T-cell (primary cell): ENCODE results near the gene CACNA1A. TPM values are rescaled to one million over a fixed set of nuclear protein-coding genes. Genes with fewer than 3 reads are reported as not detected.

Experiments
- ATAC-seq, 4 experiments: fragments of 200-7000 bp in 3 of 4; fragments of 150-1000 bp in 1 of 4; cut with Tn5 transposase; replicated peaks in 1 of 4; 1 replicate in 3 of 4; 2 replicates in 1 of 4; pipeline ENCODE4 v1.10.0; 2021; ENCODE audit warnings: moderate library complexity in 3 of 4, mild to moderate bottlenecking in 2 of 4, moderate number of reproducible peaks in 1 of 4
- CTCF ChIA-PET, 2 donors: fragments of 300-600 bp; sonication (Branson Sonifier 250); formaldehyde crosslinking; loops; one replicate each; lab custom pipeline; 2022; ENCODE audit warnings: antibody characterized with exemption in 2 of 2; lab: Charles Lee
- POLR2A ChIA-PET, 2 donors: fragments of 300-600 bp; sonication (Branson Sonifier 250); formaldehyde crosslinking; loops; one replicate each; lab custom pipeline; 2022; ENCODE audit warnings: antibody characterized with exemption in 2 of 2; lab: Charles Lee
- DNase-seq, 35 experiments: peaks; one replicate each; pipeline versions ENCODE4 v3.0.0 to v3.0.0-alpha.2; 2013 to 2023
- H3K27ac ChIP-seq: one replicate; pipeline ENCODE4 v1.5.1; 2013; ENCODE audit warnings: low read length
- H3K27me3 ChIP-seq, 2 experiments: replicated peaks in 1 of 2; 1 replicate in 1 of 2; 2 replicates in 1 of 2; pipeline versions ENCODE4 v1.6.1 to v1.7.0; 2013; ENCODE audit warnings: low read length in 1 of 2, mixed read lengths in 1 of 2; ENCODE audit not compliant: control insufficient read depth in 2 of 2, insufficient read depth in 2 of 2; ENCODE audit errors: extremely low read depth in 1 of 2
- H3K36me3 ChIP-seq, 2 donors: 1 replicate in 1 of 2; 2 replicates in 1 of 2; pipeline versions ENCODE4 v1.6.1 to v1.7.0; 2013; ENCODE audit warnings: low read length in 1 of 2; ENCODE audit not compliant: control insufficient read depth in 2 of 2, insufficient read depth in 1 of 2; ENCODE audit errors: extremely low read depth in 1 of 2
- H3K4me1 ChIP-seq, 2 experiments: 1 replicate in 1 of 2; 2 replicates in 1 of 2; pipeline versions ENCODE4 v1.6.1 to v1.7.0; 2013; ENCODE audit warnings: low read length in 2 of 2, mixed read lengths in 1 of 2; ENCODE audit not compliant: insufficient read depth in 2 of 2, control insufficient read depth in 1 of 2; ENCODE audit errors: extremely low read depth in 1 of 2
- H3K4me3 ChIP-seq, 2 donors: 1 replicate in 1 of 2; 2 replicates in 1 of 2; pipeline versions ENCODE4 v1.5.1 to v1.7.0; 2013; ENCODE audit warnings: mild to moderate bottlenecking in 2 of 2, low read length in 1 of 2, moderate library complexity in 1 of 2; ENCODE audit not compliant: control insufficient read depth in 1 of 2; ENCODE audit errors: extremely low read depth in 1 of 2
- H3K9me3 ChIP-seq: 2 replicates; pipeline ENCODE4 v1.7.0; 2013
- H3K27ac Mint-ChIP-seq, 2 donors: one replicate each; pipeline ENCODE4 v1.8.0; 2020 to 2021; ENCODE audit warnings: mild to moderate bottlenecking in 2 of 2, mixed read lengths in 2 of 2
- H3K27me3 Mint-ChIP-seq, 2 donors: one replicate each; pipeline ENCODE4 v1.8.0; 2021 to 2022; ENCODE audit warnings: mixed read lengths in 2 of 2
- H3K36me3 Mint-ChIP-seq: one replicate; pipeline ENCODE4 v1.8.0; 2021; ENCODE audit warnings: mixed read lengths
- H3K4me1 Mint-ChIP-seq, 3 donors: one replicate each; pipeline ENCODE4 v1.8.0; 2020 to 2022; ENCODE audit warnings: mixed read lengths in 3 of 3, mild to moderate bottlenecking in 1 of 3
- H3K4me3 Mint-ChIP-seq, 3 donors: one replicate each; pipeline ENCODE4 v1.8.0; 2020 to 2022; ENCODE audit warnings: mild to moderate bottlenecking in 3 of 3, mixed read lengths in 3 of 3, moderate library complexity in 3 of 3
- H3K9me3 Mint-ChIP-seq, 3 donors: one replicate each; pipeline ENCODE4 v1.8.0; 2020 to 2022; ENCODE audit warnings: mixed read lengths in 3 of 3
- WGBS: methylation state at CpG from one replicate; pipeline ENCODE4 v1.1.5; 2013; ENCODE audit warnings: missing lambda C conversion rate; ENCODE audit not compliant: insufficient coverage; 5-methylcytosine and 5-hydroxymethylcytosine counted together
- total RNA-seq, 35 experiments: library from RNA in 6 of 35; stranded (reverse) in 6 of 35; fragments of 120-200 nt in 1 of 35; gene quantifications; one replicate each; pipeline versions ENCODE4 v1.2.1 to v1.2.4 and lab custom pipeline; 2013 to 2026

CACNA1A gene
- total RNA-seq, 5 donors from 2014 or later (not counting 1 experiment from before 2014, with no cell fraction given), result 0.33 to 0.89 (median 0.51) TPM

- peaks cover 39% of the 10 kb centered on the region in 2 donors for H3K27me3 Mint-ChIP-seq
- no peaks in the 10 kb centered on the region for H3K9me3 Mint-ChIP-seq
- no peak for ATAC-seq
- WGBS, result 82% methylated on average over 2 of the region's 2 CpGs
- Histone ChIP-seq H3K4me1 (peaks cover 0 to 2% of the 10 kb centered on the region in 2 experiments), H3K4me3 (no peak overlapping the region), H3K27me3 (peaks cover 2 to 34% of the 10 kb centered on the region in 2 experiments), H3K9me3 (no peaks in the 10 kb centered on the region), H3K36me3 (no peaks in the 10 kb centered on the region), H3K27ac (no peak overlapping the region)
- H3K4me3 Mint-ChIP-seq, result no peak overlapping the region
- H3K36me3 Mint-ChIP-seq, result no peaks in the 10 kb centered on the region
- H3K27ac Mint-ChIP-seq, result no peak overlapping the region
- peaks cover 6 to 7% (median 6%) of the 10 kb centered on the region in 3 donors for H3K4me1 Mint-ChIP-seq
- CTCF ChIA-PET, result no interaction called here
- DNase-seq, result no peak
- POLR2A ChIA-PET, result no interaction called here
These were observed 209.3 kb downstream of the CACNA1A start for GRCh38 chr19:13297023-13297422.

GRCh38 chr19:13294812-13295567 lies 211.3 kb downstream of the CACNA1A start:
- Histone ChIP-seq H3K27me3 (peaks cover 2 to 17% of the 10 kb centered on the region in 2 experiments), H3K36me3 (no peaks in the 10 kb centered on the region), H3K27ac (no peak overlapping the region), H3K9me3 (no peaks in the 10 kb centered on the region), H3K4me1 (peaks cover 0 to 2% of the 10 kb centered on the region in 2 experiments), H3K4me3 (no peak overlapping the region)
- POLR2A ChIA-PET, result no interaction called here
- DNase-seq, result no peak
- ATAC-seq, result no peak
- Mint-ChIP-seq H3K4me1 (peaks cover 6 to 7% (median 6%) of the 10 kb centered on the region in 3 donors), H3K27ac (no peak overlapping the region), H3K27me3 (peaks cover 20% of the 10 kb centered on the region in 2 donors), H3K9me3 (no peaks in the 10 kb centered on the region), H3K36me3 (no peaks in the 10 kb centered on the region), H3K4me3 (no peak overlapping the region)
- CTCF ChIA-PET, result interaction anchor here in 1 of 2 donors (0.7 kb wide), 1 partner anchor 119 kb away, joined by 8 read pairs; no protein-coding TSS in a partner anchor
- WGBS, result 70% methylated on average over 2 of the region's 5 CpGs

- Mint-ChIP-seq H3K36me3 (no peaks in the 10 kb centered on the region), H3K9me3 (no peaks in the 10 kb centered on the region), H3K4me1 (no peaks in the 10 kb centered on the region), H3K27ac (no peak overlapping the region), H3K27me3 (peaks cover 7 to 11% of the 10 kb centered on the region in 2 donors), H3K4me3 (no peak overlapping the region)
- ChIA-PET CTCF (interaction anchor here (0.6 to 1.0 kb wide), 4 partner anchors 13 to 1494 kb away, joined by 3 to 5 read pairs (median 4); no protein-coding TSS in a partner anchor), POLR2A (no interaction called here)
- H3K36me3 ChIP-seq, result no peaks in the 10 kb centered on the region
- 100% methylated on average over 1 of the region's 3 CpGs for WGBS
- DNase-seq, result no peak
- H3K9me3 ChIP-seq, result no peaks in the 10 kb centered on the region
- no peak for ATAC-seq
- no peaks in the 10 kb centered on the region for H3K4me1 ChIP-seq
- no peak overlapping the region for H3K4me3 ChIP-seq
- peaks cover 0 to 6% of the 10 kb centered on the region in 2 experiments for H3K27me3 ChIP-seq
- H3K27ac ChIP-seq, result no peak overlapping the region
These were observed 214.4 kb downstream of the CACNA1A start for GRCh38 chr19:13291913-13292312.

GRCh38 chr19:13290741-13291140 lies 215.5 kb downstream of the CACNA1A start:
- H3K27ac Mint-ChIP-seq, result no peak overlapping the region
- ChIA-PET CTCF (interaction anchor here (0.6 to 1.0 kb wide), 2 partner anchors 12 to 274 kb away, joined by 4 read pairs; no protein-coding TSS in a partner anchor), POLR2A (no interaction called here)
- Histone ChIP-seq H3K4me3 (no peak overlapping the region), H3K9me3 (no peaks in the 10 kb centered on the region), H3K36me3 (no peaks in the 10 kb centered on the region), H3K4me1 (no peaks in the 10 kb centered on the region), H3K27me3 (peaks cover 0 to 9% of the 10 kb centered on the region in 2 experiments), H3K27ac (no peak overlapping the region)
- WGBS, result 86% methylated on average over 1 of the region's 4 CpGs
- no peak overlapping the region for H3K4me3 Mint-ChIP-seq
- H3K27me3 Mint-ChIP-seq, result peaks cover 7 to 8% of the 10 kb centered on the region in 2 donors
- no peaks in the 10 kb centered on the region for H3K36me3 Mint-ChIP-seq
- H3K9me3 Mint-ChIP-seq, result no peaks in the 10 kb centered on the region
- no peaks in the 10 kb centered on the region for H3K4me1 Mint-ChIP-seq
- DNase-seq (no peak), ATAC-seq (no peak)

GRCh38 chr19:13289295-13289694 lies 217.0 kb downstream of the CACNA1A start:
- Histone ChIP-seq H3K9me3 (no peaks in the 10 kb centered on the region), H3K27ac (no peak overlapping the region), H3K27me3 (peaks cover 0 to 13% of the 10 kb centered on the region in 2 experiments), H3K36me3 (no peaks in the 10 kb centered on the region), H3K4me1 (no peaks in the 10 kb centered on the region), H3K4me3 (no peak overlapping the region)
- H3K36me3 Mint-ChIP-seq, result no peaks in the 10 kb centered on the region
- H3K27me3 Mint-ChIP-seq, result peaks cover 2 to 4% of the 10 kb centered on the region in 2 donors
- no peak overlapping the region for H3K4me3 Mint-ChIP-seq
- no peaks in the 10 kb centered on the region for H3K9me3 Mint-ChIP-seq
- ATAC-seq, result no peak
- ChIA-PET POLR2A (no interaction called here), CTCF (interaction anchor here in 1 of 2 donors (0.6 kb wide), 1 partner anchor 11 kb away, joined by 7 read pairs; no protein-coding TSS in a partner anchor)
- DNase-seq, result no peak
- 94% methylated on average over 3 of the region's 4 CpGs for WGBS
- H3K27ac Mint-ChIP-seq, result no peak overlapping the region
- H3K4me1 Mint-ChIP-seq, result no peaks in the 10 kb centered on the region

- H3K9me3 ChIP-seq, result no peaks in the 10 kb centered on the region
- Mint-ChIP-seq H3K27me3 (peaks cover 4 to 5% of the 10 kb centered on the region in 2 donors), H3K27ac (no peak overlapping the region), H3K9me3 (no peaks in the 10 kb centered on the region), H3K36me3 (no peaks in the 10 kb centered on the region), H3K4me1 (no peaks in the 10 kb centered on the region), H3K4me3 (no peak overlapping the region)
- H3K27me3 ChIP-seq, result peaks cover 0 to 32% of the 10 kb centered on the region in 2 experiments
- H3K4me3 ChIP-seq, result no peak overlapping the region
- H3K27ac ChIP-seq, result no peak overlapping the region
- H3K4me1 ChIP-seq, result no peaks in the 10 kb centered on the region
- CTCF ChIA-PET, result interaction anchor here in 1 of 2 donors (0.6 kb wide), 1 partner anchor 748 kb away, joined by 3 read pairs; no protein-coding TSS in a partner anchor
- H3K36me3 ChIP-seq, result no peaks in the 10 kb centered on the region
- POLR2A ChIA-PET, result no interaction called here
- 88% methylated on average over 25 of the region's 31 CpGs for WGBS
- ATAC-seq (no peak), DNase-seq (no peak)
These were observed 219.9 kb downstream of the CACNA1A start for GRCh38 chr19:13286195-13286985.
